ENCODE data around the gene IGSF9B.

The IGSF9B gene

DNA sequence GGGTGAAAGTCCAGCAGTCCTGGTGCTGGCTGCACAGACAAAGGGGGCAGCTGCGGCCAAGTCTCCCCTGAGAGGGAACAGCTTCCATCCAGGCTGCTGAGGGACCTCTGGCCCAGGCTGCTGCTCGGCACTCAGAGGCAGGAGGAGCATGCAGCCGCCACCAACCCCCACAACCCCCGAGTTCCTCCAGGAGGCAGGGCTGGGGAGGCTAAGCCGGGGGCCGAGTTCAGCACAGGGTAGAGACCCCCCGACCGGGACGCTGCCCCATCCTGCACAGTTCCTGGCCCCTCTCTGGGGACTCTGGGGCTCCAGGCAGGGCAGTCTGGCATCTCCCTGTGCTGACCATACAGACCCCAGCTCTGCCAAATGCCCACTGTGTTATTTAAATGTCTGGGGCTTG lies 20.2 kb downstream of the IGSF9B start:
- no peaks in the 10 kb centered on the region for H4K20me1 ChIP-seq (ENCODE audit: insufficient read depth, low read length)
- H3K9me3 ChIP-seq (ENCODE audit: insufficient read depth, low read length) = no peaks in the 10 kb centered on the region
- no peaks in the 10 kb centered on the region for H3K36me3 ChIP-seq (replicated peaks; ENCODE audit: low read depth, low read length)
- H3K4me1 ChIP-seq (ENCODE audit: low read length) = no peaks in the 10 kb centered on the region
- TF ChIP-seq CTCF (IDR thresholded peaks at IDR 0.05; ENCODE audit: low read depth, low read length) (no peak), EZH2phosphoT487 (IDR thresholded peaks at IDR 0.05; ENCODE audit: low read depth) (no peak)
- no peak overlapping the region for H2AFZ ChIP-seq (ENCODE audit: low read depth, low read length)
- H3K79me2 ChIP-seq (ENCODE audit: low read length) = no peaks in the 10 kb centered on the region
- H3K27me3 ChIP-seq (ENCODE audit: low read depth, low read length) = no peaks in the 10 kb centered on the region
- no peak overlapping the region for H3K27ac ChIP-seq (ENCODE audit: low read length)
- no peak overlapping the region for H3K4me3 ChIP-seq (ENCODE audit: low read length)
- no peak overlapping the region for H3K9ac ChIP-seq (ENCODE audit: low read length)
- H3K4me2 ChIP-seq (ENCODE audit: low read length) = no peak overlapping the region

DNA sequence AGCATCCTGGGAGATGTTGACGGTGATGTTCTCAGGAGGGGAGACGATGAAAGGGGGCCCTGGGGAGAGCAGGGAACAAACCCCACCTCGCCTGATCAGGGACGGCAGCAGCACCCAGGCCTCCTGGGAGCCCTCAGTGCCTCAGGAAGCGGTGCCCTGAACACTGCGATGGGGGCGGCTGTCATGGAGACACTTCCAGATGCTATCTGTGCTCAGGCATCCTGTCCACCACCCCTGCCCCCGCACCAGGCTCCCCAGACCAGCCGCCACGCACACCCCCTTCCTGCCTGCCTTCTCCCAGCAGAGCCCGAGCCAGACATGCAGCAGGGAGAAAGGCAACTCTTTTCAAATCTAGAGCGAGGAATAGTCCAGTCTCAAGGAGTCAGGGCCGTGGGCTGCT lies 20.6 kb downstream of the IGSF9B start:
- Histone ChIP-seq H3K9me3 (ENCODE audit: insufficient read depth, low read length) (no peaks in the 10 kb centered on the region), H2AFZ (ENCODE audit: low read depth, low read length) (no peak overlapping the region), H3K36me3 (replicated peaks; ENCODE audit: low read depth, low read length) (no peaks in the 10 kb centered on the region), H3K79me2 (ENCODE audit: low read length) (no peaks in the 10 kb centered on the region), H3K27me3 (ENCODE audit: low read depth, low read length) (no peaks in the 10 kb centered on the region), H3K4me1 (ENCODE audit: low read length) (no peaks in the 10 kb centered on the region), H3K4me2 (ENCODE audit: low read length) (no peak overlapping the region), H3K27ac (ENCODE audit: low read length) (no peak overlapping the region), H4K20me1 (ENCODE audit: insufficient read depth, low read length) (no peaks in the 10 kb centered on the region), H3K4me3 (ENCODE audit: low read length) (no peak overlapping the region), H3K9ac (ENCODE audit: low read length) (no peak overlapping the region)
- TF ChIP-seq CTCF (IDR thresholded peaks at IDR 0.05; ENCODE audit: low read depth, low read length) = no peak
- no peak for TF ChIP-seq EZH2phosphoT487 (IDR thresholded peaks at IDR 0.05; ENCODE audit: low read depth)

DNA sequence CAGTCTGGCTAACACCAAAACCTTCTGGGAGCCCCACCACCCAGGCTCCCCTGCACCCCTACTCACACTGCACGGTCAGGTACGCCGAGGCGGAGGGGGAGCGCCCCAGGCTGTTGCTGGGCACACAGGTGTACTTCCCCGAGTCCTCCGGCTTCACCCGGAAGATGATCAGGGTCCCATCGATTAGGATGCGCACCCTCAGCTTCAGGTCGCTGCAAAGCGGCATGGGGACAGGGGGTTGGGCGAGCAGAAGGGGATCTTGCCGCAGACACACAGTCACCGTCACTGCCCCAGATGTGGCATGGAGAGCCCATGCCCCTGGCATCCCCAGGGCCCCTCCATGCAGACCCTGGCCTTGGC lies 21.2 kb downstream of the IGSF9B start:
- no peak overlapping the region for H3K4me2 ChIP-seq (ENCODE audit: low read length)
- TF ChIP-seq EZH2phosphoT487 (IDR thresholded peaks at IDR 0.05; ENCODE audit: low read depth) (no peak), CTCF (IDR thresholded peaks at IDR 0.05; ENCODE audit: low read depth, low read length) (no peak)
- no peak overlapping the region for H3K9ac ChIP-seq (ENCODE audit: low read length)
- no peaks in the 10 kb centered on the region for H3K4me1 ChIP-seq (ENCODE audit: low read length)
- no peak overlapping the region for H3K4me3 ChIP-seq (ENCODE audit: low read length)
- H3K36me3 ChIP-seq (replicated peaks; ENCODE audit: low read depth, low read length) = no peaks in the 10 kb centered on the region
- H2AFZ ChIP-seq (ENCODE audit: low read depth, low read length) = no peak overlapping the region
- no peak overlapping the region for H3K27ac ChIP-seq (ENCODE audit: low read length)
- H3K27me3 ChIP-seq (ENCODE audit: low read depth, low read length) = no peaks in the 10 kb centered on the region
- H3K79me2 ChIP-seq (ENCODE audit: low read length) = no peaks in the 10 kb centered on the region
- no peaks in the 10 kb centered on the region for H4K20me1 ChIP-seq (ENCODE audit: insufficient read depth, low read length)
- no peaks in the 10 kb centered on the region for H3K9me3 ChIP-seq (ENCODE audit: insufficient read depth, low read length)

GRCh38 chr11:133934599-133935550 lies 21.9 kb downstream of the IGSF9B start:
- Histone ChIP-seq H3K27ac (ENCODE audit: low read length) (no peak overlapping the region), H4K20me1 (ENCODE audit: insufficient read depth, low read length) (no peaks in the 10 kb centered on the region)

More at GRCh38 chr11:133934599-133935550, 21.9 kb downstream of the IGSF9B start:
- Histone ChIP-seq H3K27me3 (ENCODE audit: low read depth, low read length) (no peaks in the 10 kb centered on the region), H3K4me3 (ENCODE audit: low read length) (no peak overlapping the region), H3K9ac (ENCODE audit: low read length) (no peak overlapping the region), H3K79me2 (ENCODE audit: low read length) (no peaks in the 10 kb centered on the region), H3K36me3 (replicated peaks; ENCODE audit: low read depth, low read length) (no peaks in the 10 kb centered on the region), H3K9me3 (ENCODE audit: insufficient read depth, low read length) (no peaks in the 10 kb centered on the region), H2AFZ (ENCODE audit: low read depth, low read length) (no peak overlapping the region), H3K4me2 (ENCODE audit: low read length) (no peak overlapping the region), H3K4me1 (ENCODE audit: low read length) (no peaks in the 10 kb centered on the region)
- TF ChIP-seq EZH2phosphoT487 (IDR thresholded peaks at IDR 0.05; ENCODE audit: low read depth) (no peak), CTCF (IDR thresholded peaks at IDR 0.05; ENCODE audit: low read depth, low read length) (no peak)

Data from OCI-LY3 (cell line).